ENCODE results near the gene IQCH.

The IQCH gene

DNA sequence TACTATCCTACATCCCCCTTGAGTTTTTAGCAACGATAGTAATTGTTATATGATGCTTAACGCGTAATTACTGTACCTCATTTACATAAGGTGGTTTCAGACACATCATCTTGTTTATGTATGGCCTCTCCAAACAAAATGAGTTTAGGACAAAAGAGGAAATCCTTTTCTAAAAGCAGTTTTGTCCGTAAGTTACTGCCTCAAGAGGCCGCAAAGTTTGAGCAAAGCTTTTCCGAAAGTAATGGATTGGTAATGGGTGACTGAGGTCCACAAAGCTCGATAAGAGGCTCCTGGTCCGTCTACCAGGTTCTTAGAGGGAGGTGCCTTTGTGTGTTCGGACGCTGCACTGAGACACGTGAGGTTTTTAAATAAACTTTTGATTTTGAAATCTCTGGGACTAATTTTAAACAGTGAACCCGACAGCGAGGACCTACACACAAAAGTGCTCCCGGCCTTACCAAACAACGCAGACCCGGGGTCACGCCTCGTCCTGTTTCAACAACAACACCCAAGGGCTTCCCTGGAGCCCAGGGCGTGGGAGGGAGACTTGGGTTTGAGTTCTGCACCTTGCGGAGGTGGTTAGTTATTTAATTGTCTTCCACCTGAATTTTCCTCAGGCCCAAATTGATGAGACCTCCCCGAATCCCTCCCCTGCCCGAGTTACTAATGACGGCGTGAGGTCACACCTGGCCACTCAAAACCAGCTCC is 265.9 kb downstream of the IQCH start:
- no peak for DNase-seq
- Mint-ChIP-seq H3K4me1 (peaks cover 30% of the 10 kb centered on the region), H3K27ac (peak overlapping the region; percentile 48), H3K27me3 (ENCODE audit: low read depth, poor library complexity) (no peaks in the 10 kb centered on the region), H3K4me3 (peak overlapping the region; percentile 76), H3K9me3 (peaks cover 9% of the 10 kb centered on the region), H3K36me3 (ENCODE audit: low read depth) (peaks cover 21% of the 10 kb centered on the region)
- TF ChIP-seq CTCF (IDR thresholded peaks at IDR 0.05) = no peak

DNA sequence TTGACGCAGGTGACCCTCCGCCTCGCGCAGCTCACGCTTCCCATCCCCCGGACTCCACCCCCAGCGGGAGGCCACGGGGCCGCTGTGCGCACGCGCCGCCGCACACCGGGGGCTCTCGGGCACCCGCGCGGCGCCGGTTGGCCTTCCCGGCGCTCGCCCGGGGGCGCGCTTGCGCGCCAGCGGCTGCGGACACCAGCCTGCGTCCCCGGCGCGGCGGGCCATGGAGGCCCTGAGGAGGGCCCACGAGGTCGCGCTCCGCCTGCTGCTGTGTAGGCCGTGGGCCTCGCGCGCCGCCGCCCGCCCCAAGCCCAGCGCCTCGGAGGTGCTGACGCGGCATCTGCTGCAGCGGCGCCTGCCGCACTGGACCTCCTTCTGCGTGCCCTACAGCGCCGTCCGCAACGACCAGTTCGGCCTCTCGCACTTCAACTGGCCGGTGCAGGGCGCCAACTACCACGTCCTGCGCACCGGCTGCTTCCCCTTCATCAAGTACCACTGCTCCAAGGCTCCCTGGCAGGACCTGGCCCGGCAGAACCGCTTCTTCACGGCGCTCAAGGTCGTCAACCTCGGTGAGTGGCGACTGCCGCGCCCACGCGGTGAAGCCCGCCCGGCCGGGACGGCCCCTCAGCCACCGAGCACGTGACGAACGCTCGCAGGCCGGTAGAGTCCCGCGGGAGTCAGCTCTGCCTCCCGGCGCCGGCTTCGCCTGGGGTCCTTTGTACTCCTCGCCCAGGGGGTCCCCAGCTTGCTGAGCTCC is 266.6 kb downstream of the IQCH start, which contains the start of gene C15orf61:
C15orf61 (plus strand) TSS at position 103 of the 754 bp plus-strand sequence; CDS start at position 221, 118 bp downstream.
- peak within 1 kb of the TSS; percentile 90 for H3K4me3 Mint-ChIP-seq
- DNase-seq = peak; percentile 80
- peaks cover 30% of the 10 kb centered on the region for H3K4me1 Mint-ChIP-seq
- H3K27ac Mint-ChIP-seq = peak within 1 kb of the TSS; percentile 98
- peaks cover 9% of the 10 kb centered on the region for H3K9me3 Mint-ChIP-seq
- no peaks in the 10 kb centered on the region for H3K27me3 Mint-ChIP-seq (ENCODE audit: low read depth, poor library complexity)
- peaks cover 27% of the 10 kb centered on the region for H3K36me3 Mint-ChIP-seq (ENCODE audit: low read depth)
- TF ChIP-seq CTCF (IDR thresholded peaks at IDR 0.05) = no peak

DNA sequence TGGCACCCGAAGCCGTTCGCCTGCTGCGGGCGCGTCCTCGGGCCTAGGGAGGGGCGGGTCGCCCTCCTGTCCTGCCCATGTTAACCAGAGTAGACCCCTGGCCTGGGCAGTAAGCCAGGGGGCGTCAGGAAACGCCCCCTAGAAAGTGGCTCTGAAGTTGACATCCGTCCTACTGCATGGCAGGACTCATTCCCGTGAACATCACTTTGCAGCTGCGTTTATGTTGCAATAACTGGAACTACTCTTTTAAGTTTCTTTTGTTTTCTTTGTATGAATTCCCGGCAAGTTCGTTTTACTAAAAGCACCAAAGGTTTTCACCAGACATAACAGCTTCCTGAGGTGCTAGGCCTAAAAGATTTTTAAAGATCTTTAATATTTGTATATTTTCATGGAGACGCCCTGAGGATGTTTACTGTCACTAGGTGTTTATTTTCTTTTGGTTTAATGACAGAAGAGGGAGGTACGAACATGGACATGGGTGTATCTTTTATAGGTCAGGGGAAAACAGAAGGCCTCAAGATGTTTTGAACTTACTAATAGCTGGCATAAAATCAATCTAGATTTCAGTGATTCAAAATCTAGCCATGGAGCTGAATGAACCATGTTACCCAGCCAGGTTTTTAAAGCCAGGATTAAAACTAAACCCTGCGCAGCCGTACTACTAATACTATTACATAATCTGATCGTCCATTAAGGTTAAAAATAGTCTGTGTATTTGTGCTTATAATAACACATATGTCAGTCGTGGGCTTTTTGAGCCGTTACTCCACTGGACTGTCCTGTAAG is 267.4 kb downstream of the IQCH start:
- Mint-ChIP-seq H3K9me3 (peaks cover 9% of the 10 kb centered on the region), H3K4me3 (peak overlapping the region; percentile 90), H3K27me3 (ENCODE audit: low read depth, poor library complexity) (no peaks in the 10 kb centered on the region), H3K4me1 (peaks cover 30% of the 10 kb centered on the region), H3K36me3 (ENCODE audit: low read depth) (peaks cover 32% of the 10 kb centered on the region), H3K27ac (peak overlapping the region; percentile 85)
- no peak for TF ChIP-seq CTCF (IDR thresholded peaks at IDR 0.05)
- no peak for DNase-seq

GRCh38 chr15:67523330-67523729 is 268.7 kb downstream of the IQCH start:
- Mint-ChIP-seq H3K9me3 (peaks cover 5% of the 10 kb centered on the region), H3K4me3 (peak overlapping the region; percentile 90)

DNA sequence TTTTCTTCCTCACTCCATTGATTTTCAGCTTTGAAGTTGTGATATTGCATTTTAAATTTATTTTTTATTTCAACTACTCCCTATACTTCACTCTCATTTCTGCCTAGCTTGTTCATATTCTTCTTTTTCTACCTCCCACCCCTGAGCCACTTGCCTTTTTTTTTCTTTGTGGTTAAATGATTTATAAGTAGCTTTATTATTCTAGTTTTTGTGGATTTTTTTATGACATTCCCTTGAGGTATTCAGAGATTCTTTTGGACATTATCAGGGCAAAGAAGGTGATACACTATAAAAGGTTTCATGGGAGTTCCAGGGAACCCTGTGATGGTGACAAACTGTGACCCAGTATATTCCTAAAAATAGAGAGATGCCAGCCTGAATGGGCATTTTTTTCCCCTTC is 269.6 kb downstream of the IQCH start:
- Mint-ChIP-seq H3K9me3 (no peaks in the 10 kb centered on the region), H3K4me1 (peaks cover 51% of the 10 kb centered on the region), H3K27ac (no peak overlapping the region), H3K27me3 (ENCODE audit: low read depth, poor library complexity) (no peaks in the 10 kb centered on the region), H3K4me3 (peak overlapping the region; percentile 52), H3K36me3 (ENCODE audit: low read depth) (peaks cover 27% of the 10 kb centered on the region)
- no peak for DNase-seq
- no peak for TF ChIP-seq CTCF (IDR thresholded peaks at IDR 0.05)

More at GRCh38 chr15:67523330-67523729, 268.7 kb downstream of the IQCH start:
- TF ChIP-seq CTCF (IDR thresholded peaks at IDR 0.05) = no peak
- H3K27me3 Mint-ChIP-seq (ENCODE audit: low read depth, poor library complexity) = no peaks in the 10 kb centered on the region
- peaks cover 30% of the 10 kb centered on the region for H3K36me3 Mint-ChIP-seq (ENCODE audit: low read depth)
- no peak for DNase-seq
- H3K27ac Mint-ChIP-seq = no peak overlapping the region
- H3K4me1 Mint-ChIP-seq = peaks cover 42% of the 10 kb centered on the region
